GM18499 (cell line): ENCODE data around the gene ENTREP1.
"Not testable (repeated sequence)": the region's sequence is repeated elsewhere in the genome, so short reads cannot be mapped to it uniquely, and the experiment has no call there.

Source experiments
- ATAC-seq: cut with Tn5 transposase; IDR thresholded peaks from one replicate; pipeline ENCODE4 v1.9.1; 2021; ENCODE audit warnings: moderate number of reproducible peaks; ENCODE audit not compliant: insufficient read depth, unreplicated experiment

The ENTREP1 gene

DNA sequence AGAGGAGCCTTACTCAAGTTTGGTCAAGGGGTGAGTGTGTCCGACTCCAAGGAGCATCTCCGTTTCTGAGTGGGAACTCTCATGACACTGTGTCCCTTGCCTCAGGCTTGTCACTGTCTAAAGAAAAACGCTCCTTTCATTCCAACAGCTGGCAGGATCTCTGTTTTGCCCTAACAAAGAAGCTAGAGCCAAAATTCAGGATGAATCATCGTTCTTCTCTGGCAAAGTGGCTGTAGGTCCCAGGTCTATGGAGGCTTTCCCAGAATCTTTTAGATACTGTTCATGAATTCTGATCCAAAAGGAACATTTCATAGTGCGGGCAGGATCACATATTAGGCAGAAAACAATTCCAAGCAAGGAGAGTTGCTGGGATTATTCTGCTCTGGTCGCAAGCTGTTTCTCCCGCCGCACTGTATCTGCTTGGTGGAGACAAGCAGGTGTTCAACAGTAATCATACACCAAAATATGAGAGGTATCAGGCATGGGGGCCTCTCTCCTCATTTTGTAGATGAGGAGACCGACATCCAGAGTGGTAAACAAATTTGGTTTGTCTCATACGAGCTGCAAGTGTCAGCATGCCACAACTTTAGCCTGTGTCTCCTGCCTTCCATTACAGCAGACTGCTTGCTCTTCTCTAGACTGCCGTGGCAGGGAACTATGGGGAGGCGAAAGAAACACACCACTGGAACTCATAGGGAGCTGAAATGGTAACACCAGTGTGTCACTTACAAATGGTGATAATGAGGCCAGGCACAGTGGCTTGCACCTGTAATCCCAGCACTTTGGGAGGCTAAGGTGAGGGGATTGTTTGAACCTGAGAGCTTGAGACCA is 72.6 kb downstream of the ENTREP1 start:
- no peak for ATAC-seq

DNA sequence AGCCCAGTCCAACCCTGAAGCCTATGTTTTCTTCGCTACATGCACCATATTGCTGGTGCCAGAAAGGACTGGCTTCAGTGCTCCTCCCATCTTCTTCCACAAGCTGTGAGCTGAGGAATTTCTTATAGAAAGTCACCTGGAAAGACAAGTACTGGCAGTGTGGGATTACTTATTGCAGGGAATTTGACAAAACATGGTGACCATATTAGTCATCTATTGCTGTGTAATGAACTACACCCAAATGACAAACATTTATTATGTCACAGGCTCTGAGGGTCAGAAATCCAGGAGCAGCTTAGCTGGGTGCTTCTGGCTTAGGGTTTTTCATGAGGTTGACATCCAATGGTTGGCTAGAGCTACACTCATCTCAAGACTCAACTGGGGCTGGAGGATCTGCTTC is 75.5 kb downstream of the ENTREP1 start:
- ATAC-seq: no peak

DNA sequence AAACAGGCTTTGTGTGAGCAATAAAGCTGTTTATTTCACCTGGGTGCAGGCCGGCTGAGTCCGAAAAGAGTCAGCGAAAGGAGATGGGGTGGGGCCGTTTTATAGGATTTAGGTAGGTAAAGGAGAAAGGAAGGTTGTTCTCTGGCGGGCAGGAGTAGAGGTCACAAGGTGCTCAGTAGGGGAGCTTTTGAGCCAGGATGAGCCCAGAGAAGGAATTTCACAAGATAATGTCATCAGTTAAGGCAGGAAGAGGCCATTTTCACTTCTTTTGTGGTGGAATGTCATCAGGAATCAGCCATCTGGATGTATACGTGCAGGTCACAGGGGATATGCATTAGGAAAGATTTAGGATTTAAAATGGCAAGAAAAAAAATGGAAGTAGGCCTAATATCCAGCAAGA is 84.9 kb downstream of the ENTREP1 start:
- ATAC-seq: not testable (repeated sequence)

DNA sequence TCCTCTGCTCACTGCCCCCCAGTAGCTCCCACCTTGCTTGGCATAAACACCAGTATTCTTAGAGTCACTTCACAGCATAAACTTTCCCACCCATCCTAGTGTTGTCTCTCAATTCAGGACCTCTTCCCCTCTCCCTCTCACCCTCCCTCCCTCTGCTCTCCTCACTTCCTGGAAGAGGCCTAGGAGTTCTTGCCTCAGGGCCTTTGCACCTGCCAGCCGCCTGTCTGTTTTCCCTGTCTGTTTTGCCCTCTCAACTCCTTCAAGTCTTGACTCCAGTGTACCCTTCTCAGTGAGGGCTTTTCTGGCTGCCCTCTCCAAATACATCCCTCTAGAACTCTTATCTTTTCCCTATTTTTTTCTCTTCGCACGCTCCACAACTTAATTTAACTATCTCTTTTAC is 86.2 kb downstream of the ENTREP1 start:
- ATAC-seq: no peak

DNA sequence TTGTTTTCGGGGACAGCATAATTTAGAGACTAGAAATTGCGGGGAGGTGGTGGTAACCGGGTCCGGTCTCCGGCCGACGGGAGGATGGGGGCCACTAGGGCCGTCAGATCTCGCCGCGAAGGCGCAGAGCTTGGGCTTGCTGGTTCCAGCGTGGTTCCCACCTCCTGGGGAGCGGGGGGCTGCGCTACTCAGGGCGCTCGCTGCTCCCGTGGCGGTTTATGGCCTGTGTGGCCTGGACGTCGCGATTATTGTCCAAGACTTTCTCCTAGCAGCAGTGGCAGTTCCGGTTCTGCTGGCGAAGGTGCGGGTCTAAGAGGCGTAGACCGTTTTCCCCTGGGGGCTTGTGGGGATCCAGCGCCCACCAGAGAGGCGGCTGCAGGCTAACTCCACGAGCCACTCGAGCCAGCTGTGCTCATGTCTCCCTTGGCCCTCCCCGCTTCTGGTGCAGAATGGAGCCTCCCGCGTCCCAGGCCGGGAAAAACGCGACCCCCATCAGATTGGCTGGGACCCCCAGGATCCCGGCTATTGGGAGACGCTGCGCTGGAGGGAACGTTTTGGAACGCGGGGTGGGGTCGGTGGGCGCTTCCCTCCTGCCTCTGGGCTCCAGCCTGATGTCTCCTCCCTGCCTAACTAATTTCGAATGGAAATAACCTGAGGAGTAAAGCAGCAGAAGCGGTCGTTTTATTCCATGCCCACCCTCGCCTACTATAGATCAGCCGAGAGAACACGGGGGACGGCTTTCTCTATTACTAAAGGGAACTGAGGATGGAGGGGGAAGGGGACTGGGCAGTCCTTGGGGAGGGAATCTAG is 87.1 kb downstream of the ENTREP1 start:
- no peak for ATAC-seq

DNA sequence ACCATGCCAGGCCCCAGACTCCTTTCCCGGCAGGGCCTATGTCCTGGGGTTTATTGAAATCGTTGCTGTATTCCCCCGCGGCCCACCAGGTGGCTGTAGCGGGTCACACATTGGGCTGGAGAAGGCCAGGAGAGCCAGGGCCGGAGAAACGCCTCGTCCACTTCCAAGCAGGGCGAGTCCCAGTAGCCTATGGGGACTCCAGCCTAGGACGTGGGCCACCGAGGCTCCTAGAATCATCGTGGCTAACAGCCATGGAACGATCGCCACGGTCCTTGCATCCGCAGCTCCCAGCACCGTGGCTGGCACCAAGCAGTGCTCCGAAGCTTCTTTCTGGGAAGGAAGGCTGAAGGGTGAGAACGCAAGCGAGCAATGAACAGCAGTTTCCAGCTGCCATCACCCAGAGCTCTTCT is 87.7 kb downstream of the ENTREP1 start:
- ATAC-seq: no peak

DNA sequence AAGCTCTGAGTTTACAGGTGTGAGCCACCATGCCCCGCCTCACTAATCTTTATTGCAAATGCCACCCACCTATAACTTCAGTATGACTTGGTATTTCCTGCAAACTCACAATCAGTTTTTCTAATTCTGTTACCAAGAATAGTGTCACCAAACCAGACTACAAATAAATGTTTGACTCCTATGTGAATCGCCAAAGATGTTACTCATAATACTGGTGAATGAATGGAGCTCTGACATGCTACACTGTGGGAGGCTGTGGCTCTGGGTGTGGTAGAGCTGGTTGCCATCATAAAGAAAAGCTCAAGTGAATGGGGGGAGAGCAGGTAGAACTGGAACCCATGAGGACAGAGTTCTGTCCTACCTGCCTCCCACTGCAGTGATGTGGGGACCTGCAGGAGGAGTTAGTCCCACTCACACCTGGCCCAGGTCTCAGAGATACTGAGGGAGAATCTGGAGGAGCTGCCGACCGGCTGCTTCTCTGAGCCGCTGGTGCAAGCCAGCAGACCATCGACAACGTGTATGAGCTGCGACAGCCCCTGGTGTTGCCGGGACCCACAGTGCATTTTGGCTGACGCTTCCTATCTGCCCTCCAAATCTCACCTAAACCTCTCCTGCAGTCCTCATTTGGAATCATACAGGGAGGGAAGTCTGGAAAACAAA is 95.7 kb downstream of the ENTREP1 start:
- ATAC-seq: no peak

DNA sequence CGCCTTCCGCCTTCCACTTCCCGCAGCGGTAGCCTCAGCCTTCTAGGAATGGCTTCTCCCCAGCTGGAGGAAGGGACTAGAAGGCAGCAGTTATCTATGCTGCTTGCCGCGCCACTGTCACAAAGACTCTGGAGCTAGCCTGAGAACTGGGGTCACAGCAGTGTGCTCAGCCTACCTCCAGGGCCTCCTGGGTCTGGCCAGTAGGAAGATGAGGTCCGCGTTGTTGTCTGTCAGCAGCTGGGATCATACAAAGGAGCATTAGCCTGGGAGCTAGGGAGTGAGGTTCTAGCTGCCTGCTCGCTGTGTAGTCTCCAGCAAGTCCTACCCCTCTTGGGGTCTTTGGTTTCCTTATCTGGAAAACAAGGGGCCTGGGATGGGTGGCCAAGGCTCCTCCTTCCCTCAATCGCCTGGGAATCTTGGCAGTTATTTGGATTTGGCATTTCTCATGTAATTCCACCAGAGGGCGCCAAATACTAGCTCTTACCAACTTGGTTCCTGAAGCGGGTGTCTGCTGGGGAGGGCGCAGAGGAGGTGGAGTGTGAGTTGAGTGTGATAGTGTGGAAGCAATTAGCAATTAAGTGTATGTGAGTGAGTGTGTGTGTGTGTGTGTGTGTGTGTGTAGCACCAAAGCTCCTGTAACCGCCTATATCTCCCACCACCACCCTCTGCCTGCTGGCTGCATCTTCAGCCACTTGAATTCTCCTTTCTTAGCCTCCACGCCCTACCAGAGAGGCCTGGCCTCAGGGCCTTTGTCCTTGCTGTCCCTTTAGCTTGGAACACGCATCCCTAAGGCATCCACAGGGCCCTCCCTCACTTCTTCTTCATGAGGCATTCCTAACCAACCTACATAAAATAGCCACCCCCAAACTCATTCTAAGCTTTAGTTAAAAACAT is 97.1 kb downstream of the ENTREP1 start:
- ATAC-seq: no peak

DNA sequence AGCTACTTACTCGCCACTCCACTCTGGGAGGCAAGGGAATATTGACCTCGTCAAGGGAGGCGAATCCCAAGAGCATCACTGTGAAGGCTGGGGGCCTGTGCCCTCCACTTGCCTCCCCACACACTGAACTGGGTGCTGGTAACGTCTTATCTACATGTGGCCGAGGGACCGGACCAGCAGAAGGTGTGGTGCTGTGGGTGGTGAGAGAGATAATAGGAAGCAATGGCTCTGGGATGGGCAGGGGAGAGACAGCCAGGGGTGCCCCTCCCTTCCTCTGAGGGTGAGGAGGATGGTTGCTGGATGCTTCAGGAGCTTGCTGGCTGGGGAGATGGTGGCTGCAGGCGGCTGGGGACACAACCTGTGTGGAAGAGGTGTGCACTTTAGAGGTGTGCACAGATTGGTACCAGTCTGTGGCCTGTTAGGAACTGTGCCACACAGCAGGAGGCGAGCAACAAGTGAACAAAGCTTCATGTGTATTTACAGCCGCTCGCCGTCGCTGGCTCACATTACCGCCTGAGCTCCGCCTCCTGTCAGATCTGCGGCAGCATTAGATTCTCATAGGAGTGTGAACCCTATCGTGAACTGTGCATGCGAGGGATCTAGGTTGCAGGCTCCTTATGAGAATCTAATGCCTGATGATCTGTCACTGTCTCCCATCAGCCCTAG is 100.3 kb downstream of the ENTREP1 start:
- no peak for ATAC-seq

DNA sequence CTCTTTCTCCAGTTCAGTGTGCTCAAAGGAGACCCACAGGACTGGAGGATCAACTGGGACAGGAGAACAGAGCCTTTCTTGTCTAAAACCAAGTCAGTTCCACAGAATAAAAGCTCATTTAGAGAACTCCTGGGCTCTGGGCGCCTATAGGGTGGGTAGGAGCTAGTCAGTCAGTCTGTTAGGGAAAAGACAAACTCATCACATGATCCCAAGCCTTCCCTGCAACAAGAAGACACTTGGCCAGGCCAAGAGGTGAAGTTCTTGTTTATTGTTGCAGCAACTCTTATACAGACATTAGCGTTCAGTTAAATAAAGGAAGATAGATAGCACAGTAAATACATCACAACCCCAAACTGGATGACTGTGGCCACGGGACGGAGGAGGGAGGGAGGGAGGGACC is 102.3 kb downstream of the ENTREP1 start:
- ATAC-seq: no peak

DNA sequence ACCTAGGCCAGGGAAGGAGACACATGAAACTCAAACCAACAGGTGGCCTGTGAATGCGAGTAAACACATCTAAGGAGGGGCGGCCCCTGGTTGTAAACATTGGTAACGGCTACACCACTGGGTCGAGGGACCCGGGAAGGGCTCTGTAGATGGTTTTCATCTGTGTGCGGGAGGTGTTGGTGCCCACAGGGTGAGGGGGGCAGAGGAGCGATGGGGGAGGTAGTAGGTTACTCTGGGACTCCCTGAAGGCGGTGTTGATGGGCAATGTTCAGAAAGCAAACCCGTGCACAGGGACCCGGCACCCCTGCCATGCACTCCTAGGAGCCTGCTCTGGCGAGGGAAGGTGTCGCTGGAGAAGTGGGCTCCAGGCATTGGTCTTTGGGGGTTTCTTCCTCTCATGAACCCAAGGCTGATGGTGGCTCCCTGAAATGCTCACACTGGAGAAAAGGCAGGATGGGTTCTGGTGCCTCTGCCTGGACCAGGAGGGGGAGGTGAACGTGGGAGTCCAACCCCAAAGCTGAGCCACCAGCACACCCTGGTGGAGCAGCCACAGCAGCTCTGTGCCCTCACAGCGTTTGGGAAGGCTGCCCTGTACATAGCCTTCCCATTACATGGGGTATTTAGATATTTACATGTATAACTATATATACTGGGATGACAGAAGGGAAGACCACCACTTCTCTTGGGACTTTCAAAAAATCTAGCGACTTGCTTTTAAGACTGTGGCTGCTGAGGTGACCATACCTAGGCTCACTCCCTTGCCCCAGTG is 103.2 kb downstream of the ENTREP1 start:
- no peak for ATAC-seq

DNA sequence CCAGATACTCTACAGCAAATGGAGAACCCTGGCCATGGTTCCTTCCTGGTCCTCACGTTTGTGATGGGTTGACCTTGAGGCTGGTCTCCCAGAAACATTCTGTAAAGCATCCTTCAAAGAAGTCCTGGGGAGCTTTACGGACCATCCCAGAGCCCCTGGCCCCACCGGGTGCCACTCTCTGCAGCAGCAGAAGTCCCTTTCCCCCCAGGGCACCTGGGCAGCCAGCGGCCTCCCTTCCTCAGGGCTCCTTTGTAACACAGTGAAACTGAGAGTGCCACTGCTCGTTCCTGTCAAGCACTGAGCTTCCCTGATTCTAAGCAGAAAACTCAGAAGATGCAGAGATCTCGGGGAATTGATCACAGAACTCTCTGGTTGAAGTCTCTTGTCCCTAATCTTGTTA is 104.3 kb downstream of the ENTREP1 start:
- no peak for ATAC-seq

DNA sequence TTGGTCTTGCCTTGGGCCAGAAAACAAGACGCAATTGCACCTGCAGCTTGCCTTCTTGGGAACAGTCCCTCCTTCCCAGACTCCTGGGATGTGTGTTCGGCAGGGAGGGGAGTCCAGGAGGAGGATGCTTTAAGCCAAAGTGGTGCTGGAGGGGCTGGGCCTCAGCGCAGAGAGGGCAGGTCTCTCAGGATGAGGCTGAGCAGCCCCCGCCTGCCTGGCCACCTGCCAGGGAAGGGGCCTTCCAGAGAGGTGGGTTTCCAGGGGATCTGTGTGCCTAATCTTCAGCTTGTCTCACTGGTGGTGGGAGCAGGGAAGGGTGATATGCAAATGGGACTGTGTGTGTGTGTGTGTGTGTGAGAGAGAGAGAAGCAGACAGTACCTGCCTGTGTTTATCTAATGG is 105.2 kb downstream of the ENTREP1 start:
- ATAC-seq: no peak

DNA sequence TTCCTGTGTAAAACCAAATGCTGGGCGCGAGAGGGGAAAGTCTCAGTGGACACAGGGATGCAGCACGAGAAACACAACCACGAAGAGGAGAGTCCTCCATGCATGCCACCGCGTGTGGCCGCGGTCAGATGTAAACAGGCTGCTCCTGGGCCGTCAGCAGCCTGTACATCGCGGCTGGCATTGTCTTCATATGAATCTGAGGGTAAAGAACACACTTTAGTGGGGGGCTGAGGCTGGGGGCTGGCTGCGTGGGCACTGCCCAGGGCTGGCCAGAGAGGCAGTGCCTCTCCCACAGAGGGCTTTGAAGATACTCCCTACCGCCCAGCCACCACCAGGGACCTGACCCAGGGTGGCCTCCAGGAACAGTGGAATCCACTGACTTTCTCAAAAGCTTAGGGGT is 106.2 kb downstream of the ENTREP1 start:
- no peak for ATAC-seq

DNA sequence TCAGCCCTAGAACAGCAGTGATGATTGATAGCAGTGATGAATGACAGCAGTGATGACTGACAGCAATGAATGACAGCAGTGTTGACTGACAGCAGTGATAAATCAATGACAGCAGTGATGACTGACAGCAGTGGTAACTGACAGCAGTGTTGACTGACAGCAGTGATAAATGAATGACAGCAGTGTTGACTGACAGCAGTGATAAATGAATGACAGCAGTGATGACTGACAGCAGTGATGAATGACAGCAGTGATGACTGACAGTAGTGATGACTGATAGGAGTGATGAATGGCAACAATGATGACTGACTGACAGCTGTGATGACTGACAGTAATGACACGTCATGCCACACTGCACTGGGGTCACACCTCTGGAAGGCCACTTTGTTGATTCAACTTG is 106.8 kb downstream of the ENTREP1 start:
- no peak for ATAC-seq

DNA sequence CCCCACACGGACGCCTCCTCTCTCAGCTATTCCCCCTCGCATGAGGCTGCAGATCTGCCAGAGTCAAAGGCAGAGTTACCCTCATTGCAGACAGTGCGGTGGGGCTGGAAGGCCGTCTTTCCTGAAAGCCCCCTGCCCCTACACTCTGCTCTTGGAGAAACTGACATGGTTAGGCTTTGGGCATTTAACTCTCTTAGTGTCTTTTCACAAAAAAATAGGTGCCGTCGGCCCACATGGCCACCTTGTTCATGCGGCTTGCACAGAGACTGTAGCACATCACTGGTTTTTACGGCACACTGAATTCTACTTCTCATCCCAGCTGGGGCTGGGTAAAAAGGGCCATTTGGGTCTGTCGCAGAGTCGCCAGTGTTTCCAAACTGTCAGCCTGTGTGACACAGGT is 107.6 kb downstream of the ENTREP1 start:
- no peak for ATAC-seq

DNA sequence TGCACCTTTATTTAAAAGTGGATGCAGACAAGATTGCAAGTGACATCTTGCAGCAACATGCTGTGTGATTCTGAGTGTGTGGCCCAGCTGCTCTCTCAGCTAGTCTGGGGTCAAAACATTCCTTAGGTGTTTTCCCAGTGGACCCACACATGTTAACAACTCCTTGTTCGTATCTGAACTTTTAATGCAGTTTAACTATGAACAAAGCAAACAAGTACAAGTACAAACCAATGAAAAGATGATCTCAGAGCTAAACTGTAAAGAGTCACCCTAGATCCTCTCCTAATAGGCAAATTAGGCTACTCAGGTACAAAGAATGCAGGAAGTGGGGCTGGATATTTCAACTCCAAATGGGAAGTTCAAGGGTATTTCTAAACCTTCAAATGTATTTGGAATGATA is 108.4 kb downstream of the ENTREP1 start:
- ATAC-seq: no peak

DNA sequence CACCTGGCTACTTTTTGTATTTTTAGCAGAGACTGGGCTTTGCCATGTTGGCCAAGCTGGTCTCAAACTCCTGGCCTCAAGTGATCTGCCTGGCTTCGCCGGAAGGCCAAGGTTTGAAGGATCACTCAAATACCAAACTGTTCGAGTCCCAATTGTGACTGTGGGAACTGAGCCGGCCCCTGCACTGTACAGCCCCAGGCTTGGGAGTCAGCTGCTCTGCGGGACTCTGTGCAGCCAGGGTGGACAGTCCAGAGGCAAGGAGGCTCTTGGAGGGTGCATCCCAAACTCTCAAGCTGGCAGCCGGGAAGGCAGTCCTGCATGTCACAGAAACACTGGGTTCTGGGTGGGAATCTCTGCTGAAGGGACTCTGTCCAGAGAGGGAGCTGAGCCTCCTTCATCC is 109.0 kb downstream of the ENTREP1 start:
- ATAC-seq: no peak

DNA sequence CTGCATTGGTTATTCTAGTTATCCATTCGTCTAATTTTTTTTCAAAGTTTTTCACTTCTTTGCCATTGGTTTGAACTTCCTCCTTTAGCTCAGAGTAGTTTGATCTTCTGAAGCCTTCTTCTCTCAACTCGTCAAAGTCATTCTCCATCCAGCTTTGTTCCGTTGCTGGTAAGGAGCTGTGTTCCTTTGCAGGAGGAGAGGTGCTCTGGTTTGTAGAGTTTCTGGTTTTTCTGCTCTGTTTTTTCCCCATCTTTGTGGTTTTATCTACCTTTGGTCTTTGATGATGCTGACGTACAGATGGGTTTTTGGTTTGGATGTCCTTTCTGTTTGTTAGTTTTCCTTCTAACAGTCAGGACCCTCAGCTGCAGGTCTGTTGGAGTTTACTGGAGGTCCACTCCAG is 114.6 kb downstream of the ENTREP1 start:
- not testable (repeated sequence) for ATAC-seq
